H1 (cell line): Measurements from ENCODE around the gene DLG1. TPM values are rescaled to one million over a fixed set of nuclear protein-coding genes. Genes with fewer than 3 reads are reported as not detected.

Experiments
- CTCF ChIA-PET: fragments of 300-600 bp; sonication (Branson Sonifier 250); formaldehyde crosslinking; loops from one replicate; lab custom pipeline; 2021; ENCODE audit not compliant: partially characterized antibody; lab: Charles Lee
- POLR2A ChIA-PET: fragments of 300-600 bp; sonication (Branson Sonifier 250); formaldehyde crosslinking; loops from one replicate; lab custom pipeline; 2021; ENCODE audit warnings: inconsistent platforms; ENCODE audit not compliant: partially characterized antibody; lab: Charles Lee
- DNase-seq, 2 experiments: peaks; one replicate each; pipeline versions ENCODE4 v3.0.0 to v3.0.0-alpha.2; 2010 to 2022; ENCODE audit warnings: low spot score in 2 of 2, low read depth in 1 of 2, mixed read lengths in 1 of 2
- FAIRE-seq: peaks from 2 replicates; lab custom pipeline; 2011; peaks lifted over from hg19 to GRCh38; lab: Jason Lieb, UNC
- H2AFZ ChIP-seq: 2 replicates; pipeline ENCODE4 v1.8.1; 2012; ENCODE audit warnings: low read length, inconsistent platforms
- H2AK5ac ChIP-seq: 2 replicates; pipeline ENCODE4 v1.6.1; 2013; ENCODE audit warnings: low read depth, low read length
- H2BK120ac ChIP-seq: replicated peaks from 2 replicates; pipeline ENCODE3; 2013; ENCODE audit warnings: low read depth, low read length, inconsistent platforms
- H2BK12ac ChIP-seq: 2 replicates; pipeline ENCODE4 v1.6.1; 2013; ENCODE audit warnings: low read depth, low read length
- H2BK15ac ChIP-seq: 2 replicates; pipeline ENCODE4 v1.6.1; 2013; ENCODE audit warnings: low read length
- H2BK20ac ChIP-seq: 2 replicates; pipeline ENCODE4 v1.6.1; 2013; ENCODE audit warnings: low read length
- H2BK5ac ChIP-seq: 2 replicates; pipeline ENCODE4 v1.6.1; 2013; ENCODE audit warnings: low read depth, low read length
- H3K14ac ChIP-seq: 2 replicates; pipeline ENCODE4 v1.6.1; 2013; ENCODE audit warnings: inconsistent platforms; ENCODE audit not compliant: insufficient read length
- H3K18ac ChIP-seq: 2 replicates; pipeline ENCODE4 v1.6.1; 2013; ENCODE audit warnings: low read length; ENCODE audit errors: extremely low read depth
- H3K23ac ChIP-seq: 2 replicates; pipeline ENCODE4 v1.6.1; 2013; ENCODE audit warnings: inconsistent platforms; ENCODE audit not compliant: insufficient read length
- H3K23me2 ChIP-seq: 2 replicates; pipeline ENCODE4 v1.6.1; 2013; ENCODE audit warnings: low read depth, low read length
- H3K27ac ChIP-seq: 2 replicates; pipeline ENCODE4 v1.6.1; 2011; ENCODE audit warnings: low read depth, low read length, inconsistent platforms
- H3K27me3 ChIP-seq, 4 experiments: replicated peaks in 1 of 4; 1 replicate in 1 of 4; 2 replicates in 3 of 4; pipeline versions ENCODE4 v1.6.1 to v1.8.1; 2011 to 2013; ENCODE audit warnings: low read length in 3 of 4, mild to moderate bottlenecking in 3 of 4, inconsistent platforms in 2 of 4, mixed read lengths in 2 of 4, moderate library complexity in 1 of 4; ENCODE audit not compliant: control insufficient read depth in 3 of 4, insufficient read depth in 3 of 4; ENCODE audit errors: extremely low read depth in 1 of 4
- H3K36me3 ChIP-seq, 4 experiments: 2 replicates each; pipeline versions ENCODE4 v1.6.1 to v1.8.1; 2011 to 2013; ENCODE audit warnings: mild to moderate bottlenecking in 4 of 4, low read length in 3 of 4, moderate library complexity in 2 of 4, control low read depth in 1 of 4, inconsistent platforms in 1 of 4; ENCODE audit not compliant: insufficient read depth in 4 of 4, control insufficient read depth in 2 of 4
- H3K4ac ChIP-seq: replicated peaks from 2 replicates; pipeline ENCODE3; 2013; ENCODE audit warnings: low read length, low read depth, mixed read lengths, inconsistent platforms; ENCODE audit not compliant: insufficient read length
- H3K4me1 ChIP-seq, 4 experiments: replicated peaks in 1 of 4; 1 replicate in 1 of 4; 2 replicates in 3 of 4; pipeline versions ENCODE4 v1.6.1 to v1.8.1; 2011 to 2013; ENCODE audit warnings: low read length in 3 of 4, inconsistent platforms in 2 of 4, mixed read lengths in 1 of 4; ENCODE audit not compliant: insufficient read depth in 4 of 4, control insufficient read depth in 3 of 4
- H3K4me2 ChIP-seq, 2 experiments: 2 replicates each; pipeline versions ENCODE4 v1.6.1 to v1.8.1; 2011 to 2013; ENCODE audit warnings: low read depth in 2 of 2, low read length in 2 of 2, control low read depth in 1 of 2, inconsistent platforms in 1 of 2, mild to moderate bottlenecking in 1 of 2; ENCODE audit not compliant: insufficient read depth in 1 of 2
- H3K4me3 ChIP-seq, 4 experiments: fragments of 200-600, 300-600 bp in 1 of 4; sonication (generic), shearing (Covaris generic), sonication (Bioruptor Twin) in 1 of 4; 2 replicates each; pipeline versions ENCODE4 v1.5.1 to v1.8.1; 2011 to 2016; ENCODE audit warnings: low read length in 4 of 4, low read depth in 3 of 4, control low read depth in 2 of 4, inconsistent platforms in 2 of 4, mild to moderate bottlenecking in 2 of 4, mixed read lengths in 1 of 4, moderate library complexity in 1 of 4; ENCODE audit not compliant: insufficient read depth in 2 of 4; ENCODE audit errors: extremely low read depth in 1 of 4
- H3K56ac ChIP-seq: replicated peaks from 2 replicates; pipeline ENCODE3; 2013; ENCODE audit warnings: low read depth, mild to moderate bottlenecking, mixed read lengths, low read length, inconsistent platforms; ENCODE audit not compliant: insufficient read length
- H3K79me1 ChIP-seq: 2 replicates; pipeline ENCODE4 v1.6.1; 2013; ENCODE audit warnings: low read depth, low read length, control low read depth
- H3K79me2 ChIP-seq, 2 experiments: 2 replicates each; pipeline versions ENCODE4 v1.6.1 to v1.8.1; 2012 to 2013; ENCODE audit warnings: low read length in 2 of 2, mild to moderate bottlenecking in 2 of 2, inconsistent platforms in 1 of 2; ENCODE audit not compliant: insufficient read depth in 2 of 2, control insufficient read depth in 1 of 2
- H3K9ac ChIP-seq, 4 experiments: replicated peaks in 1 of 4; 1 replicate in 1 of 4; 2 replicates in 3 of 4; pipeline versions ENCODE4 v1.6.1 to v1.8.1; 2011 to 2013; ENCODE audit warnings: low read depth in 3 of 4, low read length in 3 of 4, control low read depth in 2 of 4, mild to moderate bottlenecking in 2 of 4, moderate library complexity in 2 of 4, inconsistent platforms in 1 of 4; ENCODE audit errors: extremely low read depth in 1 of 4
- H3K9me3 ChIP-seq, 2 experiments: 2 replicates each; pipeline versions ENCODE4 v1.6.1 to v1.8.1; 2012 to 2013; ENCODE audit warnings: mild to moderate bottlenecking in 2 of 2, moderate library complexity in 2 of 2, control low read depth in 1 of 2, inconsistent platforms in 1 of 2, low read depth in 1 of 2, low read length in 1 of 2, mixed read lengths in 1 of 2; ENCODE audit not compliant: insufficient read depth in 2 of 2
- H4K20me1 ChIP-seq, 2 experiments: replicated peaks in 1 of 2; 2 replicates each; pipeline versions ENCODE3 to v1.8.1; 2011 to 2013; ENCODE audit warnings: inconsistent platforms in 2 of 2, low read length in 2 of 2, mild to moderate bottlenecking in 1 of 2; ENCODE audit not compliant: insufficient read depth in 2 of 2, control insufficient read depth in 1 of 2
- H4K5ac ChIP-seq: 2 replicates; pipeline ENCODE4 v1.6.1; 2013; ENCODE audit warnings: low read length, low read depth, mixed read lengths, inconsistent platforms; ENCODE audit not compliant: insufficient read length
- H4K8ac ChIP-seq: 2 replicates; pipeline ENCODE4 v1.8.0; 2013; ENCODE audit warnings: mild to moderate bottlenecking, moderate library complexity, low read length, inconsistent platforms; ENCODE audit not compliant: insufficient read depth; ENCODE audit errors: extremely low read depth
- H4K91ac ChIP-seq: replicated peaks from 2 replicates; pipeline ENCODE3; 2013; ENCODE audit warnings: low read length, mixed read lengths, inconsistent platforms; ENCODE audit not compliant: insufficient read length
- BCL11A ChIP-seq, 2 experiments: IDR thresholded peaks; one replicate each; pipeline ENCODE4 v1.6.1; 2011; ENCODE audit warnings: low read depth in 2 of 2, low read length in 2 of 2, mild to moderate bottlenecking in 2 of 2
- JUND ChIP-seq: IDR thresholded peaks from 2 replicates; pipeline ENCODE4 v1.6.1; 2011; ENCODE audit warnings: mild to moderate bottlenecking, improper control_type of control experiment, low read length
- KDM1A ChIP-seq: fragments of 200-600, 300-600 bp; sonication (generic); IDR thresholded peaks from 2 replicates; pipeline ENCODE4 v1.7.1; 2016; ENCODE audit warnings: mild to moderate bottlenecking, low read length, borderline replicate concordance
- MAX ChIP-seq: IDR thresholded peaks from 2 replicates; pipeline ENCODE4 v1.6.1; 2012; ENCODE audit warnings: inconsistent platforms
- POLR2A ChIP-seq, 2 experiments: IDR thresholded peaks; 1 replicate in 1 of 2; 2 replicates in 1 of 2; pipeline ENCODE4 v1.6.1; 2011; ENCODE audit warnings: low read depth in 2 of 2, low read length in 2 of 2, mild to moderate bottlenecking in 2 of 2; ENCODE audit errors: control extremely low read depth in 1 of 2
- TBP ChIP-seq: IDR thresholded peaks from 2 replicates; pipeline ENCODE4 v1.6.1; 2011; ENCODE audit warnings: low read depth, low read length, improper control_type of control experiment
- WGBS, 2 experiments: shearing (Covaris generic) in 1 of 2; methylation state at CpG; one replicate each; pipeline versions ENCODE4 v1.1.6 to v1.1.7; 2013 to 2015; ENCODE audit warnings: low lambda C conversion rate in 2 of 2, mixed read lengths in 2 of 2, inconsistent platforms in 1 of 2, low coverage in 1 of 2, missing lambda C conversion rate in 1 of 2; ENCODE audit not compliant: insufficient replicate concordance in 2 of 2, insufficient coverage in 1 of 2, insufficient read length in 1 of 2; ENCODE audit errors: extremely low coverage in 1 of 2, missing lambda C conversion rate in 1 of 2; 5-methylcytosine and 5-hydroxymethylcytosine counted together
- polyA plus RNA-seq, 7 experiments: library from polyadenylated mRNA; depleted of rRNA in 3 of 7; stranded (reverse) in 5 of 7; unstranded in 2 of 7; fragments of >200 nt in 5 of 7; fragments of 200-250 nt in 2 of 7; gene quantifications; 1 replicate in 5 of 7; 2 replicates in 1 of 7; 4 replicates in 1 of 7; pipeline versions ENCODE4 v1.2.1 to v1.2.3, GENCODE V29; 2011 to 2013; ENCODE audit warnings: missing spikeins in 2 of 7, mixed read lengths in 2 of 7
- total RNA-seq: library from RNA; stranded (reverse); fragmentation: NEBNext Ultra II Directional; extraction: Animal tissue kit (Norgen Biotek cat#: 25700); gene quantifications from 2 replicates; pipeline ENCODE4 v1.2.1, GENCODE V29; 2021

Gene DLG1
- total and polyA plus RNA-seq, 2 of the 8 experiments (the other 6 are each of a cell fraction or from before 2014, with no cell fraction given): 13.4 to 78.8 TPM

GRCh38 chr3:197114007-197114406 lies 184.4 kb downstream of the DLG1 start:
- POLR2A ChIA-PET: no interaction called here
- Histone ChIP-seq H3K14ac (no peak overlapping the region), H2BK12ac (no peak overlapping the region), H4K5ac (no peak overlapping the region), H3K4ac (no peak overlapping the region), H4K8ac (no peak overlapping the region), H3K79me1 (no peaks in the 10 kb centered on the region; the same call in 1 of the 2 replicates), H3K18ac (no peak overlapping the region), H2AK5ac (no peak overlapping the region), H3K4me1 (peaks cover 0 to 2% (median 0%) of the 10 kb centered on the region in 4 experiments; a peak in 1 of 7 replicates), H2BK20ac (no peak overlapping the region), H2BK15ac (no peak overlapping the region), H3K27me3 (no peaks in the 10 kb centered on the region), H2BK5ac (no peak overlapping the region), H3K9me3 (no peaks in the 10 kb centered on the region), H3K56ac (no peak overlapping the region), H3K79me2 (no peaks in the 10 kb centered on the region), H3K9ac (no peak overlapping the region), H3K23ac (no peak overlapping the region), H4K20me1 (no peaks in the 10 kb centered on the region), H3K23me2 (no peaks in the 10 kb centered on the region), H3K36me3 (peaks cover 0 to 8% (median 0%) of the 10 kb centered on the region in 4 experiments; a peak in 3 of 8 replicates), H4K91ac (no peak overlapping the region), H2BK120ac (no peak overlapping the region), H2AFZ (no peak overlapping the region), H3K4me3 (no peak overlapping the region), H3K27ac (no peak overlapping the region), H3K4me2 (no peak overlapping the region)
- CTCF ChIA-PET: interaction anchor here (0.7 kb wide), 1 partner anchor 36 kb away, joined by 3 read pairs; no protein-coding TSS in a partner anchor
- no peak for DNase-seq
- 94% methylated on average over 3 of the region's 3 CpGs; no CpG with 5 or more reads in 1 of the 2 experiments for WGBS, 2 experiments
- FAIRE-seq: no peak
- TF ChIP-seq TBP (no peak), BCL11A (IDR thresholded peaks at IDR 0.05; ENCODE audit: low read depth in 2 of 2, low read length in 2 of 2) (no peak), KDM1A (no peak), JUND (no peak), MAX (no peak), POLR2A (IDR thresholded peaks at IDR 0.05; ENCODE audit: control extremely low read depth in 1 of 2, low read depth in 2 of 2, low read length in 2 of 2) (no peak)
